Measurements from ENCODE around the gene SGO2.
"Not testable (repeated sequence)": the region's sequence is repeated elsewhere in the genome, so short reads cannot be mapped to it uniquely, and the experiment has no call there.

SGO2 gene

DNA sequence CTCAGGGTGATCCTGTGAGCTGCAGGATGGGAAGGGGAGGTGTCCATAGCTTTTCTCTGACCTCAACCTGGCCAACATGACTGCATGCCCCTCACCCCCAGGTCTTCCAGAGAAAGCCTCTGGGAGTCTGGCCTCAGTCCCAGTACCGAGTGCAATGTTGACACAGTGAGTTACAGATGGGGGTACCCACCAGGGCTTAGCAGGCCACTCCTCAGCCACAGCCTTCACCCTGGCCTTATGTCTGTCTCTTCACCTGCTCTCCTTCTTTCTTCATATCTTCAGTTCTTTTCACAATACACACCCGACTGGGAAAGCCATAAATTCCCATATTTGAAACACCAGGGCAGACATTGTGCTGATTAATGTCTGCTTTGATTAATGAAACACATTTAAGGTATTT lies 93.3 kb downstream of the SGO2 start:
- no peak for DNase-seq (ENCODE audit: low spot score)

DNA sequence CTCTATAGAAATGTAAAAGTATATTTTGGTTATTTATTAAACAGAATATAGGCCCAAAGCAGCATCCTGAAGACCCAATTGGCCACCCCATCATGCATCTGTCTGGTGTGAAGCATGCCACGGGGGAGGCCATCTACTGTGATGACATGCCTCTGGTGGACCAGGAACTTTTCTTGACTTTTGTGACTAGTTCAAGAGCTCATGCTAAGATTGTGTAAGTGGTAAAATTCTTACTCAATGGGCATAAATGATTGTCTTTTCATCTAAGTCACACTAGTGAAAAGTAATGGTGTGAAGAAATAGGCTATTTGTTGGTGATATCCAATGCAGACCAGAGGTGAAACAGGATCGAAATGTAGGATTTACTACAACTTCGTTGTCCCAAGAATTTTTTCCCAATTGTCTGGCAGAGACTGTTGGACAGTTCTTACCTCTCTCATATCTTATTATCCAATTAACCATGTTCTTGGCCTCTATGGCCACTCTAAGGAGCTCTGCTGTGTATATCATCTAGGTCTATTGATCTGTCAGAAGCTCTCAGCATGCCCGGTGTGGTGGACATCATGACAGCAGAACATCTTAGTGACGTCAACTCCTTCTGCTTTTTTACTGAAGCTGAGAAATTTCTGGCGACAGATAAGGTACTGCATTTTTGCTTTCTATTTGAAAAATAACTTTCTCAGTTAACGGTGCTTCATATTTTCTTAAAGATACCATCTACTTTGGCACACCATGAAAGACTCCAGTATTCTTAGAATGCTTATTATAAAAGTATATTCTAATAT lies 94.8 kb downstream of the SGO2 start:
- no peak for DNase-seq (ENCODE audit: low spot score)

DNA sequence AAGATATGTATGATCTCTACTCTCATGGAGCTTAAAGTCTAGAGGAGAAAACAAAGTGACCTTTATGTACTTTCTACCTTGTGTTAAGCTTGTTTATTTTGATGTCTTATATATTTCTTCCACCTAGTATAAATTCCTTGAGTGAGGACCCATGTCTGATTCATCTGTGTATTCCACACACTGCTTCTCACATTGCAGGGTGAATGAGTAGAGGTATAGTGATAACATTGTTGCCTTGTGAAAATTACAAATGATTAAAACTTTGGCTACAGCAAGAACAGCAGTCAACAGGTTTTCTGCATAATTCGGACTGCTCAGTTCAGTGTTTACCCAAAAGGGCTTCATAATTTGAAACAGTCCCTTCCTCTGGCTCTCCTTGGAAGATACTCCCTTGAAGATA lies 96.1 kb downstream of the SGO2 start:
- DNase-seq (ENCODE audit: low spot score), result no peak

DNA sequence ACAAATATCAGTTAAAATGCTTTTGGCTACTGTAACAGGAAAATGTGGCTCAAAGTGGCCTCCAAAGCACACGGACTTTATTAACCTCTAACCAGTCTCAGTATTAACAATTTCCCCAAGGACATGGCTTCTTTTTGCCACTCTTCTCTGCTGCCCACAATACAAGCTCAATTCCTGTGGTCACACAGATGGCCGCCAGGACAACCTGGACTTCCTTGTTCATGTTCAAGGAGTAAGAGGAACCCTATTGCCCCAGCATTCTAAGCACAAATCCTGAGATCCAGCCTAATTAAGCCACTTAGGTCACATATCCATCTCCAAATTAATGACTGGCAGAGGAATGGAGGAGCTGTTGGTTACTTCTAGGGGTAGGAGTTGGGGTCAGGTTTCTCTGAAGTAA lies 98.0 kb downstream of the SGO2 start:
- no peak for DNase-seq (ENCODE audit: low spot score)

DNA sequence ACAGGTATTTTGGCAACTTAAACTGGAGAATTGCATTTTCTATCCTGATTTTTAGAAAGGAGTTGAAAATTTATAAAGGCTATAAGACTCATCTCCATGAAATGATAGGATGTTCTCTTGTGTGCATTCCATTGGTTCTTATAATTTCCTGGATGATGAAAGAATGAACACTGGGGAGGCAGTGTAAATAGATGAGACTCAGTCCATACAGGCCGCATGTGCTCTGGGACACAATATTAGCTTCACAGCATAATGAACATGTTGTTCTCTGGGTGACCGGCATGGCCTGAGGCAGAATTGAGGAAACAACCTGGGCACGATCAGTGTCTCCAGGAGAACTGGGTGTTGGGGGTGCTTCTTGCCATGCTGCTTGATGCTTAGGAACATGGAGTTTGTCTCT lies 98.7 kb downstream of the SGO2 start:
- DNase-seq (ENCODE audit: low spot score), result no peak

DNA sequence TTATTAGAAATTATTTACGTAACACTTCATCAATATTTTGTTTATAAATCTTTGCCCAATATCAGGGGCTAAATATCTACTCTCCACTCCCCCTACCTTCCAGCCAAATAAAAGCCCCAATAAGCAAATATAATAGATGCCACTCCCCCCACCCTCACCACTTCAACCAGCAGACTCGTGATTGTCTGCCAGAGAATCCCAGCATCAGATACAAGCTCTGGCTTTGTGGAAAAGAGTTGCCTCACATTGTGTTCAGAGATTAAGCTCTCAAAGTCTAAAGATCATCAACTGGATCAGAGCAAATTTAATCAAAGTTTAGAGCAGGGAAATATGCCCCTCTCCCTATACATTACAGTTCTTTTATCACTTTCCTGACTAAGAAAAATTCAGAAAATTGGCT lies 99.3 kb downstream of the SGO2 start:
- no peak for DNase-seq (ENCODE audit: low spot score)

DNA sequence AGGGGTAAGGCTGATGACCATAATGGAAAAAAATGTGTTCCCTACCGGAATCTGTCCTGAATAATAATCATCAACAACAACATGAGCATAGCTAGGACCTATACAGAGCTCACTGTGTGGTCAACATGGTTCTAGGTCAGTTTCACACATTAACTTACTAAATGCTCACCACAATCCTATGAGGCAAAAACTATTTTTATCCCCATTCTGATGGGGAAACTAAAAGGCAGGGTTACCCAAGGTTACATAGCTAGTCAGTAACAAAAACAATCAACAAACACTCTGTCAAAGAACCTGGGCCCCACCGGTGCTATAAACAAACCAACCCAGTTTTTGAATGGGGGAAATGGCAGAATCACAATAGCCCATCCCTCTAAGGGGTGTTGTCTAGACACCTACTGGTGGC lies 100.0 kb downstream of the SGO2 start:
- DNase-seq (ENCODE audit: low spot score), result no peak

DNA sequence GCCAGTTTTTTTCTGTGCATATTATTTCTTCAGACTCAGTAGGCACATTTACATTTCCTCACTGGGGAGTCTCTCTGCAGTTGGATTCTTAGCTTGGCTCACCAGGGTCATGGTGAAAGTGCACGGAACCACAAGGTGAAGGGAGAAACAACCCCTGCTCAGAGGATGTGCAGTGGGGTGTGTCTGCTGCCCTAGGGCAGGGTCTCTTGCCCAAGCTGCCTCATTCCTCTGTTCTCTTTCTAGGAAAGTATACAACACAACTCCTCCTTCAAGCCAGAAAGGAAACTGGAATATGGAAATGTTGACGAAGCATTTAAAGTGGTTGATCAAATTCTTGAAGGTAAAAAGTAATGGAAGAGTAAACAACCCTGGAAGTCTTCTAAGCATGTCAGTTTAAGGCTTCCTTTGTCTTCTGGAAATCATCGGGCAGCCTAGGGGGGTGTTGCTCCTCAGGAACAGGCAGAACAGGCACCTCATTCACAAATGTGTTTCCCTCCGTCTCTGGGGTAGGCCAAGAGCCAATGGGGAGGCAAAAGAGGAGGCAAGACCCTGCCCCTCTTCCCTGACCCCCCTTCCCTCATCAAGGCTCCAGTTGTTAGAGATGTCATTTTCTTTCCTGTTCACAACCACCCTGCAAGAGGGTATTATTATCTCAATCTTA lies 101.2 kb downstream of the SGO2 start:
- no peak for DNase-seq (ENCODE audit: low spot score)

DNA sequence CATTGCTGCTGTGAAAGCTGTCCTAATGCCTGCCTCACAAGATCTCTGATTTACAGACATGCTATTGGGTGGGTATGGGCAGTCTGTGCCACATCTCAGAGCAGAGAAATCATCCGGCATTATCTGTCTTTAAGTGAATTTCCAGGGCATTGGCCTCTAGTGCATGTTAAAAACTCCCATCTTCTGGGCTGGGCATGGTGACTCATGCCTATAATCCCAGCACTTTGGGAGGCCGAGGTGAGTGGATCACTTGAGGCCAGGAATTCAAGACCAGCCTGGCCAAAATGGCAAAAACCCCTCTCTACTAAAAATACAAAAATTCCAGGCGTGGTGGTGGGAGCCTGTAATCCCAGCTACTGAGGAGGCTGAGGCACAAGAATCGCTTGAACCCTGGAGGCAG lies 102.5 kb downstream of the SGO2 start:
- not testable (repeated sequence) for DNase-seq (ENCODE audit: low spot score)

DNA sequence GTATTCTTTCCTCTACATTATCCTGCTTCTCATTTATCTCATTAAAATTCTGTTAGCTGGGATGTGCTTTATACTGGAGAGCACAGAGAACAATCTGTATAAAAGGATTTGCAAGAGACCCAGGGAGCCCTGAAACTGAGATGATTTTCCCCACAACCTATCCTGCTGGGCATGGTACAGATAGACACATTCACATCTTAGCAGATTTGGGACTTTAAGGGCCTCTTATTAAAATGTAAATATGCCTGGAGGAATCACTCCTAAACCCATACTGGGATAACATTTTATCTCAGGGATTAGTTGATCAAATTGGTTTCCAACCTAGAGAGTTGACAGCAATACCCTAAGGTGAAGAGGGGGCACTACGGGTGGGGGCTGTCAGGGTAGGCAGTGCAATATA lies 105.3 kb downstream of the SGO2 start:
- no peak for DNase-seq (ENCODE audit: low spot score)

Measured in ecto neural progenitor cell (in vitro differentiated cells).